SIG-M5 treated with dmso at 0.1 percent for 504 hours (cell line): Measurements from ENCODE around the gene GJB4.
"Not testable (repeated sequence)": the region's sequence is repeated elsewhere in the genome, so short reads cannot be mapped to it uniquely, and the experiment has no call there.

ENCODE experiments used
- DNase-seq: peaks from one replicate; lab custom pipeline; 2025; ENCODE audit not compliant: unreplicated experiment; lab: John Stamatoyannopoulos, UW

The GJB4 gene

GRCh38 chr1:34759503-34760357 is at the start of gene GJB4:
GJB4 (plus strand) TSS chr1:34759740; CDS start chr1:34761255, 1,515 bp downstream.
- no peak for DNase-seq

DNA sequence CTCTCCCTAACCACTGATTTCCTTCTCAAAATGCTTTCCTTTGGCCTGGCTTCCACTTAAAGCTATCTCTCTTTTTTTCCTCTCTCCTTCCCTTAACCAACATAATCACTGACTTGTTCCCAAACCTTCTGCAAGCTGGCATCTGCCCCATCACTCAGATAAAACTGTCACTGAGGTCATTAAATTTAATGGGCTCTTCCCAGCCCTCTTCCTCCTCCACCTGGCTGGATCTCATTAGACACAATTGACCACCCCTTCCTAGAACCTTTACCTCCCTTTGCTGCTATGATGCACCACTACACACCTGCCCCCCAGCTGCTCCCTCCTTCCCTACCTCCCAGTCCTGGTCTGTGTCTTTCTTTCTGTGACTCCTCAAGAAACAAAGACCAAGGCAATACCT is 48.7 kb upstream of the GJB4 start:
- DNase-seq = no peak

DNA sequence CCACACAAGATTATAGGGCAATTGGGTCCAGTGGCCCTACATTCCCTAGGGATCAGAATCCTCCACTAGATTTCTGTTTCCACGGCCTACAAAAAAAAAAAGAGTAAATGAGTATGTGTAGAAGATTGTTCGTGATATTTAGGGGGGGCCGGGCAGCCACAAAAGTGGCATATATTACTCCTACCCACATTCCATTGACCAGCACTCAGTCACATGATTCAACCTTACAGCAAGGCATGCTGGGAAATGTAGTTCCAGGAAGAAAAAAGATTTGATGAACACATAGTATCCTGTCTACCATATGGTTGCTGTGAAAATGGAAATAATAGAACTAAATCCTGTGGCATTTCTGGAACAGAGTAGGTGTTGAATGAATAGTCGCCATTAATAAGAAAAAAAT is 48.1 kb upstream of the GJB4 start:
- DNase-seq = no peak

DNA sequence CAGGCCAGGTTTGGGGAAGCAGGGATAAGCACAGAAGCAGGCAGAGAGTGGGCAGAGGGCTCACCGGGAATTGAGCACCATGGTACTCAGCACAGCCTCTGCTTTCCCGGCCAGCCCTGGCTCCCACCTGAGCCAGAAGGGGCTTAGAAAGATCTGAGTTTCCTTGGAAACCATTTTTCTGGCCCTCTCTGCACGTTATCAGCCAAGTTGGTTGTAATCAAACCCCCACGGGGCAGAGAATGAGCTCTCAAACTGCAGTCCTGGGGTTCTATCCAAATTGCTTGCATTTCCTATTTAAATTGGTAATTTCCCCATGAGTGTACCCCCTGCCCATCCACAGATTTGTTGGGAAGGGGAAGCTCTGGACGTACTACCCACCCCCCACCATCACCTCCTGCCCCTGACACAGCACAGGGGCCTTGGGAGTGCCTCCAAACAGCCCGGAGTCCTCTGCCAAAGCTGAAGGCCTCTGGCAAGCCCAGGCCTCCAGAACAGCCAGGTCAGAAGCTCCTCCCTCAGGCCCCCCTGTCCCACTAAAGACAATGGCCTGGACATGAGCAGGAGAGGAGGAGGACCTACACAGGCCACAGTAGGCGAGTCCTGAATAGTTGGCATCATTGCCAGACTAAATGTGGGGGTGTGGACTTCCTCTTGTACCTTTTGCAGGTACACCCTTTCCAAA is 47.4 kb upstream of the GJB4 start:
- no peak for DNase-seq

DNA sequence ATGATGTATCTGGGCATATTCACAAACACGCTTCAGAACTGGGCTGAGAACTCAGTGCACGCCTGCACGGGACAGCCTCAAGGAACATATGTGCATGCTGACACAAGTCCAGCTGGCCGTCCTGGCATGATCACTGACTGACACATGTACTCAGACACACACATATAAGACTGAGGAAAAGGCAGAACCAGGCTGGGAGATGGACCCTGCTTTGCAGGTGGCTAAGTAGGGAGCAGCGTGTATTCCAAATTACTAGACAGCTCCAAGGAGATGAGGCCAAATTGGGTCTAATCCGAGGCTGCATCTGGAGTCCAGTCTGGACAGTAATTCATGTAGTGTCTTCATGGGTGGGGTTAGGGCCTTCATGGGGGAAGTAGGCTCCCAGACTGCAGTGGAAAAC is 46.1 kb upstream of the GJB4 start:
- no peak for DNase-seq

- DNase-seq = no peak
Observed at GRCh38 chr1:34714386-34714785, 45.2 kb upstream of the GJB4 start.

DNA sequence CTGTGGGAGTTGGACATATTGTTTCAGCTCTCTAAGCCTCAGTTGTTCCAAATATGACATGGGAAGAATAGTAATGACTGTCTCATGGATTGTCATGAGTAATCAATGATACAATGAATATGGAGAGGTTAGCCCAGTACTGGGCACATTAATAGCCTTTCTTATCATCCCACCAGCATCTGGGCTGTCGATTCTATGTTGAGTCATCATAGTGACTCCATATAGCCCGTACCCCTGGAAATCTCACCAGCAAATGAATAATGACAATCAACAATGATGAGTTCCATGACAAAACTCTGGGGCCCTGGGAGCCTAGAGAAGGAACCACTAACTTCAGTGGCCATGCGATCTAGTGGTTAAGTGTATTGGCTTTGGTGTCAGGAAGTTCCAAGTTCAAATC is 44.4 kb upstream of the GJB4 start:
- no peak for DNase-seq

DNA sequence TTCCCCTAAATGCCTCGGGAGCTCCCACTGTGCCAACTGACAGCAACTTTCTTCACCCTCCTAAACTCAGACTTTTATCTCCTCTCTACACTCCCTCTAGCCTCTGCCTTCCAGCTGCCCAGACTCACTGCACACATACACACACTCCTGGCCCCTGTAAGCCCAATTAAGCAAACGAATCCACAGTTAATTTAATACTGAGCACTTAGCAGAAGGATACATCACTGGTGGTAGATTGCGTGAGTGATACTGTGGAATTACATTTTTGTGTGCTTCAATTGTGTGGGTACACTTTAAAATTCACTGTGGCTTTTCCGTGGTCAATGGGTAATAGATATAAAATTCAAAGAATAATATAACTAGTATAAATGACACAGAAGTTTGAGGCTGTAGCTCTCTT is 38.3 kb upstream of the GJB4 start:
- no peak for DNase-seq

GRCh38 chr1:34721646-34722355 is 37.7 kb upstream of the GJB4 start:
- no peak for DNase-seq

GRCh38 chr1:34726861-34727260 is 32.7 kb upstream of the GJB4 start:
- DNase-seq = no peak

DNA sequence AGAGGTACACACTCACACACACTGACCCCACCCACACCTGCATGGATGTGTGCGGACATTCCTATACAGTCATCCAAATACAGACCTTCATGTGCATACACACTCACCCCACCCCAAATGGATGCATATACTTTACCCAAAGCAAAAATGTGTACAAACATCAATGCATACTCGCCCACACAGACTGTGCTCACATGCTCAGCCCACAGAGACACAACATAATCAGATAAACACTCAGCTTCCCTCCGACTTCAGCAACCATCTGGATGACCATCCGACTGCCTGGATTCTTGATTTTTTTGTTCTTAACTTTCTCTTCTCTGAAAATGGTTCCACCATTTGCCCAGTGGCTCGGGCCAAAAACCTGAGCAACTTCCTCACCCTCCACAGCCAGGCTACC is 29.1 kb upstream of the GJB4 start:
- DNase-seq = no peak

DNA sequence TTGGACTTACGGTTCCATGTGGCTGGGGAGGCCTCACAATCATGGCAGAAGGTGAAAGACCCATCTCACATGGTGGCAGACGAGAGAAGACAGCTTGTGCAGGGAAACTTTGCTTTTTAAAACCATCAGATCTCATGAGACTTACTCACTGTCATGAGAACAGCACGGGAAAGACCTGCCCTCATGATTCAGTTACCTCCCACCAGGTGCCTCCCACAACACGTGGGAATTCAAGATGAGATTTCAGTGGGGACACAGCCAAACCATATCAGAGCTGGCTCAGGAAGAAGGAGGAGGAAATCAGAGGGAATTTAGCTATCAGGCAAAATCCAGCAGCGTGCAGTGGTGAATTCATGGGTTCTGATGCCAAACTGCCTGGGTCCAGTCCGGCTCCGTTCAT is 26.7 kb upstream of the GJB4 start:
- DNase-seq = not testable (repeated sequence)

GRCh38 chr1:34736692-34737091 is 22.8 kb upstream of the GJB4 start:
- no peak for DNase-seq

GRCh38 chr1:34737236-34737635 is 22.3 kb upstream of the GJB4 start:
- DNase-seq = not testable (repeated sequence)

- no peak for DNase-seq
Observed at GRCh38 chr1:34739613-34740012, 19.9 kb upstream of the GJB4 start.

GRCh38 chr1:34740161-34740868 is 19.2 kb upstream of the GJB4 start:
- DNase-seq = no peak

DNA sequence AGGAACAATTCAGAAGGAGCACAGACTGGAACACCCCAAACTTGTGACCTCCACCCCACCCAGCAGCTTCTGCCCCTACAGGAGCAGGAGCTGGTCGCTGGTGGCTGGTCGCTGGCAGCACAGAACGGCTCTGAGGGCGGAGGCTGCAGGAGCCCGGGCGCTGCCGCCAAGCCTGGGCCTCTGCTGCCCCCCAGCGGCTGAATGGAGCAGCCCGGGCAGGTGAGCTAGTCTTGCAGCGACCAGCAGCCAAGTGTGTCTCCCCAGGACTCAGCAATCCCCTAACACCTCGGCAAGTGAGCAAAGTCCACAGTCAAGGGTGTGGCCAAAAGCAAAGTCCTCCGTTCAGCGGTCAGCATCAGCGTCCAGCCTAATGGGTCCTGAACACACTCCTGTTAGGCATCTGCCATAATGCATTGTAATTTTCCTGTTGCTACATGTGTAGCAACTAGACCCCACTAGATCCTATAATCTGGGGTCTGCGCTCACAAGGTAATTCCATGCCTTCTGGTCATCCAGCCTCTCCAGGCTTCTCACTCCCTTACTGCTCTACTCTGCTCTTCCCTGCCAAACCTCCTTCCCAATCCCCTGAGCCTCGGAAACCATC is 16.8 kb upstream of the GJB4 start:
- peak; percentile 55 for DNase-seq

- no peak for DNase-seq
Observed at GRCh38 chr1:34743775-34744174, 15.8 kb upstream of the GJB4 start.

- DNase-seq = no peak
Observed at GRCh38 chr1:34744851-34745250, 14.7 kb upstream of the GJB4 start.

GRCh38 chr1:34745666-34746065 is 13.9 kb upstream of the GJB4 start:
- DNase-seq = no peak

DNA sequence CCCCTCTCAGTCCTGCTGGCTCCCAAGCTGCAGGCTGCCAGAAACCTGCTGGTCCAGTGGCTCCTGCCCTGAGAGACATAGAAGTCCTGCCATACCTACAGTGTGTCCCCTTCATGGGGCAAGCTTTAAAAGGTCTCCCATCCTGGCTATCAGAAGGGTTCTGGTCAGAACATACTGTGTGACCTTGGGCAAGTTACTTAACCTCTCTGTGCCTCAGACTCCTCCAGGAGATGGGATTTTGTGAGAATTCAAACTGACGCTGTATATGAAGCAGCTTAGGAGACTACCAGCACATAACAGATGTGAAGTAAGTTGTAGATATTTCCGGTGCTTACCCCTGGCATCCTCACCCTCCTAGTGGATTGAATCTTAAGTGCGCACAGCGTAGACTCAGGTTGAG is 13.4 kb upstream of the GJB4 start:
- DNase-seq = no peak
